Measurements from ENCODE around the gene ROR2. TPM values are rescaled to one million over a fixed set of nuclear protein-coding genes. Genes with fewer than 3 reads are reported as not detected.
A peak's percentile ranks its signal among the peaks of the same experiment; 100 is the strongest.

Gene ROR2
- total RNA-seq, 6 experiments from 2014 or later: 0.09 TPM; not detected in 5

DNA sequence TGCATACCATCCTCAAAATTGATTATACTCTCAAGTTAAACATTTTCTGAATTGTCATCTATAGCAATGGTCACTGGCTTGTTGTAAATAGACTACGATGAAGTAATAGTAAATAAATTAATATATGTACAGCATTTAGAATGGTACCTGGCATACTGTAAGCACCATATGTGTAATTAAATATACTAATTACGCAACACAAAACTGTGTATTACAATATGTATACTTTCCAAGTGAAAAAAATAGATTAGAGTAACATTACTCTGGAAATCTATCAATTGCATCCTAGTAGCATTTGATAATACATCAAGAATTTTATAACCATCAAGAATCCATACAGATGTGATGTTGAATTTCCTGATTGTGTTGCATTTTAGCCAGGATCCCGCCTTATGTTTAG is 17.2 kb upstream of the ROR2 start:
- DNase-seq: no peak
- TF ChIP-seq, protein P1, sequence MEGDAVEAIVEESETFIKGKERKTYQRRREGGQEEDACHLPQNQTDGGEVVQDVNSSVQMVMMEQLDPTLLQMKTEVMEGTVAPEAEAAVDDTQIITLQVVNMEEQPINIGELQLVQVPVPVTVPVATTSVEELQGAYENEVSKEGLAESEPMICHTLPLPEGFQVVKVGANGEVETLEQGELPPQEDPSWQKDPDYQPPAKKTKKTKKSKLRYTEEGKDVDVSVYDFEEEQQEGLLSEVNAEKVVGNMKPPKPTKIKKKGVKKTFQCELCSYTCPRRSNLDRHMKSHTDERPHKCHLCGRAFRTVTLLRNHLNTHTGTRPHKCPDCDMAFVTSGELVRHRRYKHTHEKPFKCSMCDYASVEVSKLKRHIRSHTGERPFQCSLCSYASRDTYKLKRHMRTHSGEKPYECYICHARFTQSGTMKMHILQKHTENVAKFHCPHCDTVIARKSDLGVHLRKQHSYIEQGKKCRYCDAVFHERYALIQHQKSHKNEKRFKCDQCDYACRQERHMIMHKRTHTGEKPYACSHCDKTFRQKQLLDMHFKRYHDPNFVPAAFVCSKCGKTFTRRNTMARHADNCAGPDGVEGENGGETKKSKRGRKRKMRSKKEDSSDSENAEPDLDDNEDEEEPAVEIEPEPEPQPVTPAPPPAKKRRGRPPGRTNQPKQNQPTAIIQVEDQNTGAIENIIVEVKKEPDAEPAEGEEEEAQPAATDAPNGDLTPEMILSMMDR (IDR thresholded peaks at IDR 0.05): no peak
- no peaks in the 10 kb centered on the region; the same call in 1 of the 2 replicates for H3K4me1 Mint-ChIP-seq (ENCODE audit: low read depth)
- no peaks in the 10 kb centered on the region for H3K9me3 Mint-ChIP-seq
- no peak overlapping the region for H3K27ac Mint-ChIP-seq
- no peaks in the 10 kb centered on the region for H3K36me3 Mint-ChIP-seq (ENCODE audit: low read depth)
- H3K4me3 Mint-ChIP-seq: no peak overlapping the region
- H3K27me3 Mint-ChIP-seq (ENCODE audit: insufficient read depth): peaks cover 17% of the 10 kb centered on the region

DNA sequence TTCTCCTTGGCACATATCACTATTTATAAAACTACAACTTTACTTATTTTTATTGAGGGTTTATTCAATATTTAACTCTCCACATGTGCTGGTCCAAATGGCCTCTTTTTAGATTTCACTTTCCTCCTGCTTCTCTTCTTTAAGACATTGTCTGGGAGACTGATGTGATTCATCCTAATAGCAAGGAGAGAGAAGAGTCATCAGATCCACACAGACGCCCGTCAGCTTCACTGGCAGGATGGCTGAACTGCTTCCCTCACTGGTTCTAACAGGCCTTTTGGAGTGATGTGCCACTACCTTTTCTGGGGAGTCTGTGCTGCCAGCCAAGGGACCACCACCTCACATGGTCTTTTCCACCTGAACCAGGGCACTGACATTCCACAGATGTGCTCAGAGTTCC is 16.5 kb upstream of the ROR2 start:
- TF ChIP-seq, protein P1 (IDR thresholded peaks at IDR 0.05): no peak
- H3K27ac Mint-ChIP-seq: no peak overlapping the region
- peaks cover 12% of the 10 kb centered on the region for H3K27me3 Mint-ChIP-seq (ENCODE audit: insufficient read depth)
- no peaks in the 10 kb centered on the region; the same call in 1 of the 2 replicates for H3K4me1 Mint-ChIP-seq (ENCODE audit: low read depth)
- no peaks in the 10 kb centered on the region for H3K36me3 Mint-ChIP-seq (ENCODE audit: low read depth)
- H3K9me3 Mint-ChIP-seq: peaks cover 4% of the 10 kb centered on the region
- peak; percentile 32 for DNase-seq
- no peak overlapping the region for H3K4me3 Mint-ChIP-seq

DNA sequence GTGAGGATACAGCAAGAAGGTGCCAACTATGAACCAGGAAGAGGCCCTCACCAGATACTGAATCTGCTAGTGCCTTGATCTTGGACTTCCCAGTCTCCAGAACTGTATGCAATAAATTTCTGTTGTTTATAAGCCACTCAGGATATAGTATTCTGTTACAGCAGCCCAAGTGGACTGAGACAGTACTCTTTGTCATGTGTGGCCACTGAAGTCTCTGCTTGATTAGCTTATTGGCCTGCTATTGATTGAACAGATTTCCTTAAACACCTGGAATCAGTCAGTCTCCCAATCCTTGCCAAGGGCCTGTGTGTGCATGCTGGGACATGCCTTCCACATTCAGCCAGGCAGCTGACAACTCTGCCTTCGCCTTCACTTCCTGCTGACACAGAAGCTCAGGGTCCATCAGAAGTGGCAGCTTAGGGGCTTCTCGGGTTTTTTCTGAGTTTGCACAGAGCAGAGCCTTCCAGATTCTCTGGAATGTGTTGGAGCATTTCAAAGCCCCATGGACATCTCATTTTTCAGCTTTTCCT is 13.7 kb upstream of the ROR2 start:
- Mint-ChIP-seq H3K9me3 (peaks cover 12% of the 10 kb centered on the region), H3K27ac (no peak overlapping the region), H3K27me3 (ENCODE audit: insufficient read depth) (peaks cover 4% of the 10 kb centered on the region), H3K4me3 (no peak overlapping the region), H3K4me1 (ENCODE audit: low read depth) (no peaks in the 10 kb centered on the region; the same call in 1 of the 2 replicates), H3K36me3 (ENCODE audit: low read depth) (peaks cover 6% of the 10 kb centered on the region)
- DNase-seq: no peak
- TF ChIP-seq, protein P1 (IDR thresholded peaks at IDR 0.05): no peak

DNA sequence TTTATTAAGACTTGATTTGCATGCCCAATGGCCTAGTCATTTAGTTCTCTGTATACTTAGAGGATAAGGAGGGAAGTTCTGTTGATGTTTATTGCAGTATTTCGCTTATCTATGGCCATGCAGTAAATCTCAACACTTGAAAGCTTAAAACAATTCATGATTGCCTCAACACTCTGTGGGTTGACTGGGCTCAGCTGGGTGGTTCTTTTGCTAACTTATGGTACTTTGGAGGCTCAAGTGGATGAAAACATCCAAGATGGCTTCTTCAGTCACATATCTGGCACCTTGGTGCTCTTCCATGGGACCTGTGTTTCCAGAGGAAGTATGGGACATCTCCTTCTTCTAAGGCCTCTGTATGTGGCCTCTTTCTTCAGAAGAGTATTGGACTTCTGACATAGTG is 10.3 kb upstream of the ROR2 start:
- Mint-ChIP-seq H3K9me3 (peaks cover 12% of the 10 kb centered on the region), H3K4me1 (ENCODE audit: low read depth) (peaks cover 7% of the 10 kb centered on the region), H3K27ac (no peak overlapping the region), H3K4me3 (no peak overlapping the region), H3K27me3 (ENCODE audit: insufficient read depth) (peaks cover 3% of the 10 kb centered on the region), H3K36me3 (ENCODE audit: low read depth) (peaks cover 6% of the 10 kb centered on the region)
- DNase-seq: no peak
- TF ChIP-seq, protein P1 (IDR thresholded peaks at IDR 0.05): no peak

DNA sequence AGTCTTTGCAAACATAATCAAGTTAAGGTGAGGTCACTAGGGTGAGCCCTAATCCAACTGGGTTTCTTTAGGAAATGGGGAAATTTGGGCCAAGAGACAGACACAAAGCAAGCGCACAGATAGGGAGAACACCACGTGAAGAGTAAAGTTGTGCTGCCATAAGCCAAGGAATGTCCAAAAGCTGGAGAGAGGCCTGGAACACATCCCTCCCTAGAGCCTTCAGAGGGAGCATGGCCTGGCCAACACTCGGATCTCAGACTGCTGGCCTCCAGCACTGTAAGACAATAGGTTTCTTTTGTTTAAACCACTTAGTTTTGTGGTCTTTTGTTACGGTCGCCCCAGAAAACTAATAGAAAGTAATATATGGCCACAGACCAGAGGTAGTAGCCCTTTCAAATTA is 8.1 kb upstream of the ROR2 start:
- peaks cover 6% of the 10 kb centered on the region for H3K36me3 Mint-ChIP-seq (ENCODE audit: low read depth)
- H3K9me3 Mint-ChIP-seq: peaks cover 12% of the 10 kb centered on the region
- DNase-seq: no peak
- H3K4me1 Mint-ChIP-seq (ENCODE audit: low read depth): peaks cover 22% of the 10 kb centered on the region
- no peak overlapping the region for H3K4me3 Mint-ChIP-seq
- peaks cover 3% of the 10 kb centered on the region for H3K27me3 Mint-ChIP-seq (ENCODE audit: insufficient read depth)
- no peak overlapping the region for H3K27ac Mint-ChIP-seq
- TF ChIP-seq, protein P1 (IDR thresholded peaks at IDR 0.05): no peak

Data from HFFc6 (cell line).